A172 (cell line): Measurements from ENCODE around the gene TSPAN9. TPM values are rescaled to one million over a fixed set of nuclear protein-coding genes. Genes with fewer than 3 reads are reported as not detected.

ENCODE experiments used
- DNase-seq: peaks from one replicate; pipeline ENCODE4 v3.0.0-alpha.2; 2015; ENCODE audit warnings: low spot score
- total RNA-seq: library from RNA; depleted of rRNA; stranded (reverse); fragments of >200 nt; shearing (Covaris generic); gene quantifications from 2 replicates; pipeline ENCODE4 v1.2.3, GENCODE V29; 2014

The TSPAN9 gene
- total RNA-seq, 1 experiment from 2014 or later = 7.0 TPM

- no peak for DNase-seq
Measured at GRCh38 chr12:3313675-3314663, 236.8 kb downstream of the TSPAN9 start.

GRCh38 chr12:3315201-3315661, 238.1 kb downstream of the TSPAN9 start:
- peak; percentile 36 for DNase-seq

DNA sequence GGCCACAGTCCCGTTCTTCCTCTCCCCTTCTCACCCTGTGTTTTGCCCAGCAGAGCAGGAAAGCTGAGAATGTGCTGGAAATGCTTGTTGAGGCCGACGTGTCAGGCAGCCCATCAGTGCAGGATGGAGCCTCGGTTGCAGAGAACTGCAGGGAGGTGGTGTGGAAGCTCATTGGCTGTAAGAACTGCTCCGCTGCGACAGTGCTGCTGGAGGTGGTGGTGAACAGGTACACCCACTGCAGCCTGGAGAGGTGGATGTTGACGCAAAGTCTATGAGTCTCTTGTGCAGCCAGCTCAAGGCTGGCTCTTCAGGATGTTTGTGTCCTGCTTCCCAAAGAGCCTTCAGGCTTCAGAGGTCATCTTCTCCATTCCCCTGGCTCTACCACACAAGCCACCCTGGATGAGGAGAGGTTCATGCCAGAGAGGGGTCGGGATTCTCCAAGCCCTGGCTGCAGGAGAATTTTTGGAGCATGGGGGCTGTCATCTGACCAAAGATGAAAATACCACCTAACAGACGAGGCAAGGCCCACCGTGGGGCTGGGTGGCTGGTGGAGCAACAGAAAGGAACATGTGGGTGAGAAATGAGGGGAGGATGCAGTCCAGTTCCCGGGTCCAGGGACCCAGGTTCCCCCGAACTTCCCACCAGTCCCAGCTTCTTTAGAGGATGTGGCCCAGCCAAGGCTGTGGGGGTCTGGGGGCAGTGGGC, 239.7 kb downstream of the TSPAN9 start:
- no peak for DNase-seq

DNA sequence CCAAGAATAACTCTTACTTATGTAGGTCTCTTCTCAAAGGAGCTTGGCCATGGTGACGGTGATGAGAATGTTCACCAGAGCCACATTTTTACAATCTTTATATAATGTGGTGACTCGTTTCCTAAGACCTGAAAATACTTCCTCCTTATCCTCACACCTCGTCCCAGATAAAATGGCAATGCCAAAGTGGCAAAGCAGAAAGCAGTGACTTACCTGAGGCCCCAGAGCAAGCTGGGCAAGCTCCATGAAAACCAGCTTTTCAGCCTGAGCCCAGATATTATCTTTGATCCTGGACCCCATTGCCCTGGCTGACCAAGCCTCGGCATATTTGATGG, 240.3 kb downstream of the TSPAN9 start:
- DNase-seq = no peak

DNA sequence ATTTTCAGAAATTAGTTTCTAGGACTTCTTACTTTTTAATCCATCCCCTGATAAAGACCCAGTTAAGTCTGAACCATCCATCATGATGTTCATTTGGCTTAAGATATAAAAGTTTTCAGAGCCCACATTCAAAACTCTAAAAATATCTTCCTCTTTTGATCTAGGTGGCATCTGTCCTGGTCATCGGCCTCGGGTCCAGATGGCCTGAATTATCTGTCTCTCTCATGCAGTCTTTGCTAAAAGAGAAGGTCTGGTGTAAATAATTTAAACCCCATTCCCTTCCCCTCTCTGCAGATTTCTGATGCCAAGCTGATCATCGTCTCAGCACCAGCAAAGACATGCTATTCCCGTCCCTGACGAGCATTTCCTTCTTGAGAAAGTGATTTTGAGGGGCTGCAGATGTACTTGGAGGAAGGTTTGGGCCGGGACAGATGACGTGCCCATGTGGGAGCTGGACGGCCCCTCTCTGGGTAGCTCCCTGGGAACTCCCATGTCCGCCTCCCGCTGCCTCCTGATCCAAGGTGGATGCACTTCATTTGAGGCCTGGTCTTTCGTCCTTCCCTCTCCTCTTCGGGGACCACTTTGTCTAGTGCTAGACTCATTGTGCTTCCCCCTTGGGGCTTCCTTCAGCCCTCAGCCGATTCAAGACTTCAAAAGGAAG, 240.8 kb downstream of the TSPAN9 start:
- DNase-seq = no peak

DNA sequence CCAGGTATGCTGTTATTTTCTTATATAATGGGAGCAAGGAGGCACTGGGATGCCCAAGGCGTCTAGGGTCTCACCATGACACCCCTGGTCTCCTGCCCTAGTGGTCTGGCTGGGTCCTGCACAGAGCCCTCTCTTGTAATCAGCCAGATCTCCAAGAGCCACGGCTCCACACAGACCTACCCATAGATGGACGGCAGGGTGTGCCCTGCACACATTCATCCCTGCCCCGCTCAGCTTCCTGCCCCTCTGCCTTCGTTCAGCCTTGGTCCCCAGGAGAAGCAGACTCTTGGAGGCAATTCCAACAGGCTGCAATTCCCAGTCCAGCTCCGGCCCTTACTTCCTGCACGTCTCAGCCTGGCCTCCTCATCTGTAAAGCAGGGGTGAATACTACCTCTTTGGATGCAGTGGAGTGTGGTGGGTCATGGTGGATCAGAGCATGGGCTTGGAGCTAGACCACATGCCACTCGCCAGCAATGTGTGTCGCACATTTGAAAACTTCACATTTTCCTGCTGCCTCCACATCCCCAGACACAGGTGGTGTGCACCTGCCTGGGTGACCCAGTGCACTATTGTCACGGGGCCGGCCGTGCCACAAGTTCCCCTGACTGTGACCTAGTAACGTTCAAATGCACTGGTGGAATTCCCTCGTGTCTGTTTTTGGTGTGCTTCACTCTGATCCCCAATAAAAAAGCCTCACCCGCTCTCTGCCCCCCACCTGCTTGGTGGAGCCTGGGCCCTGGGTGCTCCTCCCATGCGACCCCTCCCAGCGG, 242.7 kb downstream of the TSPAN9 start:
- DNase-seq = no peak

GRCh38 chr12:3320881-3321509, 243.8 kb downstream of the TSPAN9 start:
- no peak for DNase-seq

DNA sequence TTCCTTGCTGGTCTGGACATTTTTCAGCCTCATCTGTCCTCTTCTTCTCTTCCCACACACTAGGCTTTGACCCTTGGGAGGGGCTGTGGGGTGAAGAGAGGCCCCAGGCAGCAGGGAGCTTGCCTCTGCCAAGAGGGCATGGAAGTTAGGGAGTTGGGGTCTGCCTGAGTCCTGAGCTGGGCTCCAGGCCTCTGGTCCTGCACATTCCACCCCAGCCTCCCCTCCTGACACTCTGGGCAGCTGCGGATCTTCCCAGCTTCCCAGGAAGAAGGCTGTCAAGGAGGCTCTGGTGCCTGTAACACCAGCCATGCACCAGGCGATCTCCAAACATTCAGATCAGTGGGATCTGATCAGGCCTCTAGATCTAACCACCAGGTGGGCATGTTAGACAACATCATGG, 244.7 kb downstream of the TSPAN9 start:
- DNase-seq = no peak

- DNase-seq = no peak
Measured at GRCh38 chr12:3323002-3323685, 246.0 kb downstream of the TSPAN9 start.

GRCh38 chr12:3325736-3326135, 248.6 kb downstream of the TSPAN9 start:
- no peak for DNase-seq

DNA sequence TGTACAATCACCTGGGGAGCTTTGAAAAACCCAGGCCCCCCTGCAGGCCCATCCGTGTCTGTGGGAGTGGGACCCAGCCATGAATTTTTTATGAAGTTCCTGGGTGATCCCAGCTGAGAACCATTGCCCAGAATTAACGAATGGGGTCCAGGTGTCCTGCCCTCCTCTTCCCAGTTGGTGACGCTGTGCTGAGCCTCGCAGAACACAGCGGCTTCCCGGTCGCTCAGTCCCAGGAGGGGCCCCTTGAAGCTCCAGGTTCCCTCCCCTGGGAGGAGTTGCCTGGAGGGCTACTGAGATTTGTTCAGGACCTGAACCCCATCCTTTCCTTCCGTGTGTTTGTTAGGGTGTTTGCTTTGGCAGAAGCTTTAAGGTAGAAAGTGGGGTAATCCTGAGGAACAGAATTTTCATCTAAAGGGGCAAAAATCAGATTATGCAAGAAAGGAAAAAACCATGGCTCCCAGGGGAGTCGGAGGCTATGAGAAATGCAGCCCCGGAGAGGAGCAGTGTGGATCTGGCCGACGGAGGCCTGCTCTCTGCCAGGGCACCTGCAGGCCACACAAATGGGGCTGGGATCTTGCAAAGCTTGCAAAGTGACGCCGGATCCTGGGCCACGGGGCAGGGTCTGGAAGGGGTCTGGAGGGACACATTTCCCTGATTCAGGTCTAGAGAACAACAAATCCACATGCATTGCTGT, 249.1 kb downstream of the TSPAN9 start:
- no peak for DNase-seq

GRCh38 chr12:3326850-3327780, 249.9 kb downstream of the TSPAN9 start:
- no peak for DNase-seq

DNA sequence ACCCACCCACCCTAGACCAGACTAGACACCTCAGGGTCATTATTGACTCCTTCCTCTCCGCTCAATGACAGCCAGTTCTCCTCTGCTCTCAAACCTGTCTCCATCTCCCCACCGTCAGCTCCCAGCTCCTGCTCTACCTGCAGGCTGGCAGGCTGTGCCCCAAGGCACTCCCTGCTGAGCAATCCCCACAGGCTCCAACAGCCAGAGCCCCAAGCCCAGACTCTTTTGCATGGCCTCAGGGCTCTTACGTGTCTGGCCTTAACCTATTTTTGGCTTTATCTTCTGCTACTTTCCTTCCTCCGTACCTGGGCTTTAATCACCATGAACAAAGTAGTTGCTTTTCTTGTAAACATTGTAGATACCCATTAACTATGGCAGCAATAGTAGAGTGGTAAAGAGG, 250.9 kb downstream of the TSPAN9 start:
- no peak for DNase-seq

DNA sequence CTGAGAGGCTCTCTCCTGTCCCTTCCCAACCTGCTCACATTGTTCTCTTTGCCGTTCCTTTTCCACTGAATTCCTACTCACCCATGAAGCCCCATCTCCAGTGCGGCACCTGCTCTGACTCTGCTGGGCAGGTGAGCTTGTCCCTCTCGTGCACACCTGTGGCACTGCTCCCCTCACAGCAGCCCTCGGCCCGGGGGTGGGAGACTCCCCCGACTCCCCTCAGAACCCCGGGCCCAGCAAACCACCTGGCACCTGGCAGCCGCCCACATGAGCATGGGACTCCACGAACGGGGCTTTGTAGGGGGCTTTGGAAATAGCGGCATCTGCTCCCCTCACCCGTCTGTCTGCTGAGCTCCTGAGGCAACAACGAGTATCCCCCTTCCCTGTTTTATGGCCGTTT, 251.4 kb downstream of the TSPAN9 start:
- no peak for DNase-seq

- DNase-seq = no peak
Measured at GRCh38 chr12:3329361-3329760, 252.2 kb downstream of the TSPAN9 start.

DNA sequence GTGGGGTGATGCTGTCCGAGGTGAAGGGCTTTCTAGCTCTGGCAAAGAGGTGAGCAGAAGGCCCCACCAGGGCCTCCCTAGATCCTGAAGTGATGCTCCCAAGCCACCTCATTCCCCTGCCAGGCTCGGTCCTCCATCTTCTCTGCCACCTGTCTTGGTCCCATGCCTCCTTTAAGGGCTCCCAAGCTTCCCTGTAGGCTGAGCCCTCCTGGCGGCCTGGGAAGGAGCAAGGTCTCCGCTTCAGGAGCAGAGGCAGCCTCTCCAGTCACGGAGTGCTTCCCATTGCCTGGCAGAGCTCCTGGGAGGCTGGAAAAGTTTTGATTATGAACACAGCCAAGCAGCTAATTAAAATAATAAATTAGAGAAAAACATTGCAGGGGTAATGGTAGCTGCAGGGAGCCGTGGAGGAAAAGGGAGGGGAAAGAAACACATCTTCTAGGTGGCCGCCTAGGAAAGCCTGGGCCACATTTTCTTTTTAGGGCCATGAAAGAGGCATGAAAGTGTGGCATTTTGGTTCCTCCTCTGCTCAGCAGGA, 253.9 kb downstream of the TSPAN9 start:
- DNase-seq = no peak

DNA sequence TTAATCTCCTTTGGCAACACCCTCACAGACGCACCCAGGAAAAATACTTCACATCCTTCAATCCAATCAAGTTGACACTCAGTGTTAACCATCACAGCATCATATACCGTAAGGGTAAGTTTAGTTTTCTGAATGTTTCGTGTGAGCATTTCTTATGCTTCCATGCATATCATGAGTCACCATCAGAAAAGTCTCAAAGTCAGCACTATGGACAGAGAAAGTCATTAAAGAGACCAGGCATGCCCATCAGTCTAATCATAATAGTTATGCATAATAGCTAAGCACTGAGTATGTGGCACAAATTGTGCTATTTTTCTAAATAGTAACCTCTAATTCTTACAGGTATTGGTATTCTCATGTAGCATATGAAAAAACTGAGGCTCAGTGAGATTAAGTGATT, 255.0 kb downstream of the TSPAN9 start:
- DNase-seq = no peak

- DNase-seq = no peak
Measured at GRCh38 chr12:3333583-3333982, 256.4 kb downstream of the TSPAN9 start.

DNA sequence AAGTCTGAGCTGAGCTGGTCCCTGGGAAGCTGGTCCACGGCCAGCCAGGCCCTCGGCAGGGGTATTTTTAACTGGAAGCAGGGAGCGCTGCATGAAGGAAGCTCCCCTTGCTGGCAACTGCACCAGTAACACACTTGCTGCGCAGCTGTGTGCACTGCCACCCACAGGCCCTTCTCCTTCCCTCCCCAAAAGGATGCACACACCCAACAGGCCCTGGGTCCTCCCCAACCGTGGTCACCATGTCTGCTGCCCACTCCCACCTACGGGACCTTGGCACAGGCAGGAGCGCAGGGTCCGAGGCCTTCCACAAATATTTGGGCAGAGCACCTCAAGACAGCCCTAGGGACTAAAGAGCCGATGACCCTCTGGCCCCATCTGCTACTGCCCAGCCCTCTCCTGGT, 256.8 kb downstream of the TSPAN9 start:
- DNase-seq = no peak
